GM21526 (cell line): ENCODE results near the gene ICE2.

Experiments used
- ATAC-seq: cut with Tn5 transposase; IDR thresholded peaks from one replicate; pipeline ENCODE4 v1.9.1; 2021; ENCODE audit warnings: moderate library complexity; ENCODE audit not compliant: unreplicated experiment, low FRiP score

ICE2 gene

DNA sequence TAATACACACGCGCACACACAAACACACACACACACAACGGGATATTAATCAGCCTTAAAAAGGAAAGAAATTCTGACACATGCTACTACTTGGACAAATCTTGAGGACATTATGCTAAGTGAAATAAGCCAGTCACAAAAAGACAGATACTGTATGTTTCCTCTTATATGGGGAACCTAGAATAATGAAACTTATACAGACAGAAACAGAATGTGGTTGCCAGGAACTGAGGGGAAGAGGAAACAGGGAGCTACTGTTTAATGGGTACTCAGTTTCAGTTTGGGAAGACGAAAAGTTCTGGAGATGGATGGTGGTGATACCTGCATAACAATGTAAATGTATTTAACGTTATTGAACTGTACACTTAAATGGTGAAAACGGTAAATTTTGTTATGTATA lies 20.2 kb downstream of the ICE2 start:
- no peak for ATAC-seq

DNA sequence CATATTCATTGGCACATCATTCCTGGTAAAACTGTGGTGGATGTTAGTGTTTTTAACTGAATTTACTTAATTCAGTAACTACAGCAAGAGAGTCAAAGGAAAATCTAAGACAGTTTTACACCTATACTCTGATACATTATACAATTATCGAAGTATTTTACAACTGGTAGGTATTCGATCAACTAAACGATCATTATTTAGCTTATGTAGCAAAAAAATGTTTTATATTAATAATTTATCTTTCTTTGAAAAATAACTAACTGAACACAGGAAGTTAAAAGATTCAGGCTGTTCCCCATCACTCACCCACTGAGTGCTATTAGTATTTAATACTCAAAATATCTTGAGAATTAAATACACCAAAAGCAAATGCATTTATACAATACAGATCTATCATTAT lies 21.0 kb downstream of the ICE2 start:
- no peak for ATAC-seq

DNA sequence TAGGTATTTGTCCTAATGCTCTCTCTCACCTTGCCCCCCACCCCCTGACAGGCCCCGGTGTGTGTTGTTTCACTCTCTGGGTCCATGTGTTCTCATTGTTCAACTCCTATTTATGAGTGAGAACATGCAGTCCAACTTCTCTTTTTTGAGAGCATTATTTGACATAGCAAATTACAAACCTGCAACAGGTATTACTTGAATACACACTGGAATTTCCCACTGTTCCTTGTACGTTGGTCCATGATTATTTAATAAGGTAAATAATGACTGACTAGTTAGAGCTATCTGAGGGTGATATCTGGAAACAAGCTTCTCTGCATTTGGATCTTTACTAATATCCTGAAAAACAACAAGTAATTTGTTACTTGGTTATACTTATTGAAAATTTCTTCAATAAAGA lies 24.1 kb downstream of the ICE2 start:
- ATAC-seq: no peak

GRCh38 chr15:60448668-60449360 lies 30.1 kb downstream of the ICE2 start:
- no peak for ATAC-seq

GRCh38 chr15:60444289-60444912 lies 34.5 kb downstream of the ICE2 start:
- no peak for ATAC-seq

- ATAC-seq: no peak
These were observed 36.2 kb downstream of the ICE2 start for GRCh38 chr15:60442763-60443162.

DNA sequence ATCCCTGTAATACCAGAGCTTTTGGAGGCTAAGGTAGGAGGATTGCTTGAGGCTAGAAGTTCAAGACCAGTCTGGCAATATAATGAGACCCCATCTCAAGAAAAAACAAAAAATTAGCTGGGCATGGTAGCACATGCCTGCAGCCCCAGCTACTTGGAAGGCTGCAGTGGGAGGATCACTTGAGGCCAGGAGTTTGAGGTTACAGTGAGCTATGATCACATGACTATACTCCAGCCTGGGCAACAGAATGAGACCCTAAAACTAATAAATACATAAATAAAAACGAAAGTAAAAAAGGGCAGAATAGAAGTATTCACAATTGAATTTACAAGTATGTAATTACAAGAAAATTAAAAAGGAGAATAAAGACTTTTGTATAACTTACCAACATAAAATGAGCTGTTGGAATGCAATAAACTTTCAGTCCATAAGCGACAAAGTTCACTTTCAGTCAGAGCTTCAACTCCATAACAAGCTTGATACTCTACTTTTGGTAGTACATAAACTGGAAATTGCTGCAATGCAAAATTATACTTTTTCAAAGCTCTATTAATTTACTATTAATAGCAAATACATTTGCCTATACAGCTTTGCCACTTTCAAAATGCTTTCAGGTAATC lies 36.8 kb downstream of the ICE2 start:
- ATAC-seq: no peak

- ATAC-seq: no peak
These were observed 37.6 kb downstream of the ICE2 start for GRCh38 chr15:60441331-60441730.

DNA sequence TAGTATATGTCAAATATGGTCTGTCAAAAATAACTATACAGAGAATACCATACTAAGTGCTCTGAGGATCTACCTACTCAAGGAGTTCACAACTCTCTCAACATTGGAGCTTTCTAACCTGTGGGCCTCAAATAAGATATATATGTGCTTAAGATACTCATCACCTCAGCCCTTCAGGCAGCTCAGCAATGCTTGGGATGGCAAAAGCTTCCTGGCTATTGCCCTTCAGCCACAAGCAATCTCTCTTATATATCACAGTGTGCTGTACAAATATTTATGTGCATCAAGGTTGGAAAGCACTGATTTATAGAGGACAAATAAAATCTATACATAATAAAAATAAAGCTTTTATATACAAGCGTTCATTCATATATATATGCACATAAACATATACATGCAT lies 40.3 kb downstream of the ICE2 start:
- ATAC-seq: no peak

DNA sequence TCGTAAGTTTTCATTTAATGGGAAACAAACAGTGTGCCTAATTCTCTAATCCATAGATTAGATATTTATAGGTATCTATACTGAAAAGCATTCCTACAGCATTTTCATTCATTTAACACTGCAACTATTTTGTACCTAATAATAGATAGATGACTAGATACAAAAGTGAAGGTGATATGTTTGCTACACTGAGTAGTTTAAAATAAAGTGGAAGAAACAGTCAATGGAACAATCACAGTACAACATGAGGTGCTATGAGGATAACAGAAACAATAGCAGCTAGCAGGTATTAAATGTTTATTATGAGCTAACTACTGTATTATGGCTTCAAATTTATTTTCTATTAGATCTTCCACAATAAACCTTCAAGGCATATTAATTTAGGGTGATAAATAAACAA lies 50.0 kb downstream of the ICE2 start:
- no peak for ATAC-seq

DNA sequence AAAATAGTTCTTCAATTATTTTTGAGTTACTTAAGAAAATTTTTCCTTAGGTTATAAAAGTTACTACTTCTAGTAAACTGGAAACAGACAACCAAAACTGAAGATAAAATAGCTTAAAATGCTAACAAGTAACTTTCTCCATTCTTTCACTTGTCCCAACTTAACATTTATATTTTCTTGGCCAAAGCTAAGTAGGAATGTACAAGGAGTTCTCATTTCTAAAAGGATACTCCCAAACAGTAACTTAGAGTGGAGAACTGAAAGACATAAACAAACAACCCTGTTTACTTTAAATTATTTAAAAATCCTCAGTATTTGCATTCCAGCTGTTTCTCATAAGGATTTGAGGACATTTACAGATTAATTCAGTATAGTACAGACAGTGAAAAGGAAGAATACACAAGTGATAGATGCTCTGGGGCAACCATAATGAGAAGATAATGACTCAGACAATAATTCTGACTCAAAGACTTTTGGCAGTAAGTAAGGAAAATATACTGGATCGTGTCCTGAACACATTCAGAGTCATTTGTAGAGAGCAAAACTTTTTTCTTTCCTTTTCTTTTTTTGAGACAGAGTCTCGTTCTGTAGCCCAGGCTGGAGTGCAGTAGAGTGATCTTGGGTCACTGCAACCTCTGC lies 52.0 kb downstream of the ICE2 start:
- ATAC-seq: no peak

DNA sequence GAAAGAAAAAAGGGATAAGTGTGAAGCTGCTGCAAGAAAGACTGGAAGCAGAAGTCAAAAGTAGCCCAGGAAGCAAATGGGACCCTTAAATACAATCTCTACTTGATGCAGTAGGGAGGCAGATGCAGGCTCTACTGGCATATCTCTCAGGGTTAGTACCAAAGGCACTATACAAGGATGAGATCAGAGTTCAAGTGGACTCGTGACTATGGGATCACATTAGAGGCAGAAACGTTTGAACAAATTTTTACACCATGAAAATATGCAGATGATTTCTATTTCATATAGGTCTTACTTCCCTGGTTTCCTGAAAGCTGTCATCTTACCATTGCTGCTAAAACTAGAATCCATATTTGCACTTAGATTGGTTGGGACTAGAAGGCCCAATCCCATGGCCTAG lies 53.5 kb downstream of the ICE2 start:
- no peak for ATAC-seq

- ATAC-seq: no peak
These were observed 54.9 kb downstream of the ICE2 start for GRCh38 chr15:60424006-60424405.

- no peak for ATAC-seq
These were observed 55.4 kb downstream of the ICE2 start for GRCh38 chr15:60423537-60423936.

DNA sequence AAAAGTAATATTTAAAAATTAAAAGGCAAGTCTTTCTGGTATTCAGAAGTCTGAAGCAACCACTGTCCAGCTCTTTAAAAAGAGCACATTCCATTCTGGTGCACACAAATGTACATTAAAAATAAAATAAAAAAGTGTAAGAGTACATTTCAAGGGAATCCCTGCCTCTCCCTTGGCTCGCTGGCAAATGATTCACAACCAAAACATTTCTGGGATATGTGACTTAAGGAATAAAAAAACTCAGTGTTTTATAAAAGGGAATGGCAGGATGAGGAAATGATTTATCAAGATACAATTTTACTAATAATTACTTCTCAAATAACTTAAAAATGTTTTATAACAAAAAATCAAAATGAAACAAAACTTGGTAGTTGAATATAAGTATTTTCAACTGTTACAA lies 57.4 kb downstream of the ICE2 start:
- no peak for ATAC-seq

DNA sequence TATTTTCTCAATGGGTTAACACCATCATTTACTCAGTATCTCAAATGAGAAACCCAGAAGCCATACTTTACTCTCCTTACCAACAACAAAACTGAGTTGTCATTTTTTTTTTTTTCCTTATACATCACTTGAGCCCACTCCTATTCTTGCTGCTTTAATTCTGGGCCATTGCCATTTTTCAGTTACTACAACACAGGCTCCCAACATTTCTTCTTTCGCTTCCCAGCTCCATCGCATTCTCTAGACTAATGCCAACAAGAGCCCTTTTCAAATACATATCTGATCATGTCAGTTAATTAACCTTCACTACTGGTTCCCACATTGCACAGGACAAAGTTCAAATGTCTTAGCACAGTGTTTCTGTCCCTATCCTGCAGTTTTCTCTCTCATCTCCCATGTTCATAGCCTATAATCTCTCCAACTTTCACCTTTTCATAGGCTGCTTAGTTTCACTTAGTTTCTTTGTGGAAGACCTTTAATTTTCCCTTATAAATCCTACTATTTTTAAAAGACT lies 58.7 kb downstream of the ICE2 start:
- ATAC-seq: no peak

DNA sequence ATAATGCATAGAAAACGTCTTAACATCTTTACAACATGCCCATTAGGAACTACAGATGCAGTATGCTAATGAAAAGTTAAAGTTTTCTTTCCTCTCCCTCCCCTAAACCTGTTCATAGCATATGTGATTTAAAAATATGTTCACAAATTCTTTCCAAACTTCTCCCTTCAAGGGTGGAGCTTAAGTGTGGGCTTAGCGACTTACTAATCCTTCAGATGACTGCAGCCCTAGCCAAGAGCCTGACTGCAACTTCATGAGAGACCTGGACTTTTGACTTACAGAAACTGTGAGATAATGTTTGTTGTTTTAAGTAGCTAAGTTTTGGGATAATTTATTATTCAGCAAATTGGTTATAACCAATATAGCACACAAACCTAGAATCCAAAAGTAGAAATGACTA lies 59.2 kb downstream of the ICE2 start:
- no peak for ATAC-seq

DNA sequence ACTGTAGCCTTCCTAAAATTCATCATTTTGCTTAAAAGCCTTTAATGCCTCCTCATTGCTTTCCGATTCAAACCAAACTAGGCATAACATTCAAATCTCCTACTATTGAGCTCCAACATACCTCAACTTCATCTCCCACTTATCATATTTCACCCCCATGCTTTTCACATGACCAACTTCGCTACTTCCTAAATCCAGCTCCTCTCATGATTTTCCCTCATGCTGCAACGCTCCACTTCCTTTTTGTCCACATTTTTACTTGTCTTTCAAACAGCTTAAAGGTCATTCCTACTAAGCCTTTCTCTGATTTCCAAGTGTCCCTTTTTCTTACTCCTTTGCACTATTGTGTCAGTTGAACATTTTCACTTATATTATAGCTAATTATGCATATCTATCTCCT lies 60.8 kb downstream of the ICE2 start:
- ATAC-seq: no peak

DNA sequence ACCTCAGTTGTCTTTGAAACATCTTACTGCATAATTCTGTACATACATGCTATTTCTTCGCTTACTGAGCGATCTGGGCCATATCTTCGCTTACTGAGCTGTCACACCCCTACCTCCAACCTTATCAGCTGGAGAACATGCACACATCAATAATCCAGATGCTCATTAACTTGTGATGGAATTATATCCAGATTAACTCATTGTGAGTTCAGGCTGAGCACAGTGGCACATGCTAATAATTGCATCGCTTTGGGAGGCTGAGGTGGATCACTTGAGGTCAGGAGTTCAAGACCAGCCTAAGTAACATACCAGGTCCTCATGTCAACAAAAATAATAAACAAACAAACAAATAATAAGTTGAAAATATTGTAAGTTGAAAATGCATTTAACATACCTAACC lies 61.8 kb downstream of the ICE2 start:
- no peak for ATAC-seq

DNA sequence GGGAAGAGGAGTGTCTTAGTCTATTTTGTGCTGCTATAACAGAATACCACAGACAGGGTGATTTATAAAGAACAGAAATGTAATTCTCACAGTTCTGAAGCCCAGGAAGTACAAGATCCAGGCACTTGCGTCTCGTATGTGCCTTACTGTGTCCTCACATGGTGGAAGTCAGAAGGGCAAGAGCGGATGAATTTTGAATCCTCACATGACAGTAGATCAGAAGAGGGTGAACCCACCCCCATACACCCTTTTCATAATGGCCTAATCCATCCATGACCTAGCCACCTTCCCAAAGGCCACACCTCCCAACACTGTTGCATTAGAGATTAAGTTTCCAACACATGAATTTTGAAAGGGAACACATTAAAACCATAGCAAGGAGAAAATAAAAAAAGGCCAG lies 62.5 kb downstream of the ICE2 start:
- no peak for ATAC-seq

- no peak for ATAC-seq
These were observed 64.8 kb downstream of the ICE2 start for GRCh38 chr15:60414016-60414682.
